Hematopoietic multipotent progenitor cell treated with erythropoietin and hydrocortisone succinate and interleukin-3 and kit ligand, for 17 days (in vitro differentiated cells): Measurements from ENCODE around the gene MAP7.

Experiments
- DNase-seq: peaks from one replicate; pipeline ENCODE4 v3.0.0-alpha.2; 2015; ENCODE audit warnings: low spot score

The MAP7 gene

GRCh38 chr6:136564180-136564579, 14.0 kb upstream of the MAP7 start:
- DNase-seq: no peak

DNA sequence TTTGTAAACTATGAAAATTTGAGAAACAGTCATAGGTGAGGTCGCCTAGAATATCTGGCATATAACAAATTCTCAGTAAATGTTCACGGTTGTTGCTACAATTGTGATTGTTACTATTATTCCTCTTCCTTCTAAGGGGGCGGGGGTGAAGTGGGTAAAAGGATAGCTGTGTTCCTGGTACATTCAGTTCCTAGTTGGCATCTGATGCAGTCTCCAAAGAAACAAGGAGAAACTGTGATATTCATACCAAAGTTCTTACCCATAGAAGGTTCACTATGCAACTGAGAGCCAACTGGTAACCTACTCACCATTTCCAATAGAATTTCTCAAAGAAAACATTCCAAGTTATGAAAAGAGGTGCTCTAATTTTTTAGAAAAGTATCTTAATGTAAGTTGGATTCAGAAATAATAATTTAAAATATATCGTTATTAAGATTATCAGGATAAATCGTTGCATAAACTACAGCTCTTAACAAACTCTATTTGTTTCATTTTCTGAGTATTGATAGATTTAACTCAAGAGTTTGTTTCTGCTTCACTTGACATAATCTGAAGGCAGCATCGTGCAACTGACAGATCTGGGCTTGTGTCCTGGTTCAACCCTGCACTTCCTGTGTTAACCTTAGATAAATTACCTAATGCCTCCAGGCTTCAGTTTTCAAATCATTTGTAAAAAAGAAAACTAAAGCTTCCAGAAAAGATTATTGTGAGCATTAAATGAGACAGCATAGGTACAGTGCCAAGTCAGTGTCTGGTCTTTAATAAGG, 13.3 kb upstream of the MAP7 start:
- DNase-seq: no peak

GRCh38 chr6:136562211-136562610, 12.0 kb upstream of the MAP7 start:
- no peak for DNase-seq

DNA sequence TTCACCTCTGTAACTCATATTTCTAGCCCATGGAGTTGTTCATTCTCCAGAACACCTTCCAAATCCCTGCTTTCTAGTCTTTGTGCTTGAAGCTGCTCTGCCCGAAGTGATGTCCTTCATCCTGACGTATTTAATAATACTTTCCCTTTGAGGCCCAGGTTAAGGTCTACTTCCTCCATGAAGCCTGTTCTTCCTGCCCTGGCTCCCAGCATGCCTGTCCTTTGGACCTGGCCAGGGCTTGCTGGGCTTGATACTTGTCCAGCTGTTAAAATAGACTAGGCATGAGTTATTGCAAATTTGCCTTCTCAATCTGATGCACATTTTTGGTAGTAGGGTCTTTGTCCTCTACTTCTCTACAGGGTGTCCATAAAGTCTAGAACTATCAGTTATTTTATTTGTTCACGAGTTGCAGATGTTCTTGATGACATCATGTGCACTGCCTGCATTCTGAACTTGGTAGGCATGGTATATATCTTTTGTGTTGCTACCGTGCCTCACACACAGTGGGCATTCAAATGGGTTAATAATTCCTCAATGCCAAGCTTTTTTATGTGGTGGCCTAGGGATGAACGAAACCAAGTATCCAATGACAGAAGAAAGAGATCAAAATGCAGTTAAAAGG, 3.1 kb upstream of the MAP7 start:
- DNase-seq: no peak

GRCh38 chr6:136552054-136552453, 1.8 kb upstream of the MAP7 start:
- no peak for DNase-seq

DNA sequence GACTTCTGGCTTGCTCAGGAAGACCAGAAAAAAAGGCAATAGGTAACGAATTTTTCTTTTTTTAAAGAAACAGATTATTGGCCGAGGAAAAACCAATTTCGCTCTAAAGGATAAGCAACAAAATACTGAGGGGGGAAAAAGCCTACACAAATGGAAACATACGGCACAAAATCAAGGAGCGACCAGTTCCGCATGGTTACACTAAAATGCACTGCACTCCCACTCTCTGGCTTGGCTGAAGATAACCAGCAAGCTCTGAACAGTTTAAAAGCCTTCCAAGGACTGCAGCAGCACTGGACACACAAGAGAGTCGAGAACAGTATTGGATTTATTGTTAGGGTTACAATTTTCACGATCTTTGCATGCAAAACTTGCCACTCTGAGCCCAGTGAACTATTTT, 881 bp upstream of the MAP7 start:
- no peak for DNase-seq

DNA sequence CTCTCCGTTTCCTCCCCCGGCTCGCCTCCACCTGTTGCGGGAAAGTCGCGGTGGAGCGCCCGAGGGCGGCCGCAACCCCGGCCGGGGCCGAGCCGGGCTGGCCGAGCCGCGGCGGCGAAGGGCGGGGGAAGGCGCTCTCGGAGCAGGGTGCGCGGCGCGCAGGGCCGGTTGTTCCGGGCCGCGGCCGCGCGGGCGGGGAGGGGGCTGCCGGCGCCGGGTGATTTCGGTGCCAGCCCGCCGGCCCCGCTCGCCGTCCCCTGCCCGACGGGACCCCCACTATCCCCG, 235 bp downstream of the MAP7 start:
- DNase-seq: no peak

DNA sequence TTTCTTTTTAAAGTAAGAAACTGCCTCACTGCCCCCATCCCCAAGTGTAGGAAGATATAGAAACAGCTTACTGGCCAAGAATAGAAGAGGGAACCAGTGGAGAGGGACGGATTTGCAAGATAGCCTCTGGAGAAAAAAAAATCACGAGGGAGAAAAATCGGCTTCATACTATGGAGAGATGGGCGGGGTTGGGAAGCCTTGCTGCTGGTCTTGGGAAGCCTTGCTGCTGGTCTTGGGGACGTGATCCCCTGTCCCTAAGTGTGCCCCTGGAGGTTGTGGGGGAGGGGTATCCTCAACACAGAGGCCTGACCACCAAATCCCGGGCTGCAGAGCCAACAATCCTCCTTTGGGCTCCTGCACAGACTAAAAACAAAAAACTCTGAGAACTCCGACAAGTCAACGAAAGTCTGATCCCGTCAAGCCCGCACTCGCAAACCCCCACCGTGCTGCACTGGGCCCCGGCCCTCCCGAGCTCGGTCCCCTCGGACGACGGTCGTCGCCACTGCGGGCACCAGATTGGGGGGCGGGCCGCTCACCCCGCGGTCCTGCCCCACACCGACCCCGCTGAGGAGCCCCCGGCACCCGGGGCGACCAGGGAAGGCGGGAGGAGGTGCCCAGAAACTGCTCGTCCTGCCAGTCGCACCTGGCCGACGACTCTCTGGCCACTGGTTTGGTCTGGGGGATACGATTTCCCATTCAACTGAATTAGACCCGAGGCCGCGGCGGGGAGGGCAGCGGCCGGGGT, 750 bp downstream of the MAP7 start:
- DNase-seq: no peak

GRCh38 chr6:136548582-136549299, 1.5 kb downstream of the MAP7 start:
- DNase-seq: no peak

GRCh38 chr6:136547871-136548270, 2.4 kb downstream of the MAP7 start:
- DNase-seq: no peak

DNA sequence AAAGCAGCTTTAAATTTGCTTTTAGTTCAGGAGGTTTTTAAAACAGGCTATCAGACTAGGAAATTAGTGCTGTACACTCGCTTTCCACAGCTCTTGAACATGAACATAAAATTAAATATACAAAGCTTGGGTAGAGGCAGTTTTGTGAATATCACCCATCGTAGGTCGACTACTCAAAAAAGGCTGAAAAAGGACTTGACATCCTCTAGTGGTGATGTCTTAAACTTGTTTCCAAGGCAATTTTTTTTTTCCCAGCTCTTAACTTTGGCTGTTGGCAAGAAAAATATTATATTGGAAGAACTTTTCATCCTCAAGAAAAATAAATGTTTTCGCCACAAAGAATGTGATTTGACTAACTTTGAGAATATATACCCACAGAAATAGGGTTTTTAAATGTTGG, 2.9 kb downstream of the MAP7 start:
- DNase-seq: no peak

GRCh38 chr6:136546331-136546730, 3.9 kb downstream of the MAP7 start:
- DNase-seq: no peak

- no peak for DNase-seq
These were observed 5.9 kb downstream of the MAP7 start for GRCh38 chr6:136544326-136544725.

DNA sequence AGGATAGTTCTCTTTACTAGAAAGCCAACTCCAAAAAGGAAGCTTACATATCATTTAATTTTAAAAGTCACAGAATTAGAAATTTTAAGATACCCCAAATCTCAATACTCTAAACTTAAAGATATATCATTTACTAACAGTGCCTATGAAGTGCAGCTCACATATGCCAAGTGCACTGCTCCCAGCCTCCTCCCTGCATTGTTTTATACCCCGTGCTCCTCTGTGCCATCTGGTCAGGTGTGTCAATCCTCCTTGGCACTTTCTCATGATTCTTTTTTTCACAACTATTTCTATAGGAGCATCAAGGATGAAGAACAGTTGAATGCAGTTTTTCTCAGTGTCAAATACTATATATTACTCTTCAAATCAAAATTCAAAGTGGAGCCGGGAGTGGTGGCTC, 8.8 kb downstream of the MAP7 start:
- no peak for DNase-seq

GRCh38 chr6:136539967-136540652, 10.1 kb downstream of the MAP7 start:
- DNase-seq: no peak

DNA sequence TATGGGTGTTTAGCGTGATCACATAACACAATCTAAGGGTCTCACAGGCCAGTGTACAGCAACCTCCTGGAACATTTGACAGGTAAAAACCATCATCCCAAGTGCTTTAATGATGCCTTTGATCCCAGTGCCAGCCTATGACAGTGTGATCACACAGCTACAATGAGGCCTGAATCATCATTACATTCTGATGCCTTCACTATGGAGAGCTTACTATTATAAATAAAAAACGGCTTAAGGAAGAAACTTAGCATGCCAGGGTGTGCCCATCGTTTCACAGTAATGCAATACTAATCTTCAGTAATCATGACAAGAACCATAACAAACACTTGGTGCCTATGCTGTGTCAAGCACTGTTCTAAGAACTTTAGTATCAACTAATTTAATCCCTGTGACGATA, 11.4 kb downstream of the MAP7 start:
- no peak for DNase-seq

GRCh38 chr6:136535880-136536650, 14.2 kb downstream of the MAP7 start:
- DNase-seq: no peak

- no peak for DNase-seq
These were observed 15.0 kb downstream of the MAP7 start for GRCh38 chr6:136535017-136535765.

DNA sequence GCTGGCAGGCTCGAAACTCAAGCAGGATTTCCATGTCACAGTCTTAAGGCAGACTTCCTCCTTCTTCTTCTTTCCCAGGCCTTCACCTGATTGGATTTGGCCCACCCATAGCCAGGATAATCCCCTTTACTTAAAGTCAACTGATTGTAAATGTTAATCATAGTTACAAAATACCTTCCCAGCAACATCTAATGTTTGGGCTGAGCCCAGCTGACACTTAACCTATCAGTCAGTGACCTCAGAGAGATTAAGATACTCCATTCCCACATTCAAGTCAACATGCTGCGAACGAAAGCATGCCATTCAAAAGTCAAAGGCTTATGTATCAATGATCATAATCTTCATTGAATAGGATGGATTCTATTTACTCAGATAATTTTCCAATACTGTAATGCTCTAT, 16.0 kb downstream of the MAP7 start:
- no peak for DNase-seq

- no peak for DNase-seq
These were observed 16.7 kb downstream of the MAP7 start for GRCh38 chr6:136533487-136533886.

GRCh38 chr6:136532030-136532429, 18.2 kb downstream of the MAP7 start:
- no peak for DNase-seq
